HG03066 (cell line): ENCODE measurements around the gene KRTAP12-1.
"Not testable (repeated sequence)": the region's sequence is repeated elsewhere in the genome, so short reads cannot be mapped to it uniquely, and the experiment has no call there.

Source experiments
- ATAC-seq: cut with Tn5 transposase; IDR thresholded peaks from one replicate; pipeline ENCODE4 v1.9.1; 2021; ENCODE audit warnings: low read depth; ENCODE audit not compliant: unreplicated experiment

KRTAP12-1 gene

DNA sequence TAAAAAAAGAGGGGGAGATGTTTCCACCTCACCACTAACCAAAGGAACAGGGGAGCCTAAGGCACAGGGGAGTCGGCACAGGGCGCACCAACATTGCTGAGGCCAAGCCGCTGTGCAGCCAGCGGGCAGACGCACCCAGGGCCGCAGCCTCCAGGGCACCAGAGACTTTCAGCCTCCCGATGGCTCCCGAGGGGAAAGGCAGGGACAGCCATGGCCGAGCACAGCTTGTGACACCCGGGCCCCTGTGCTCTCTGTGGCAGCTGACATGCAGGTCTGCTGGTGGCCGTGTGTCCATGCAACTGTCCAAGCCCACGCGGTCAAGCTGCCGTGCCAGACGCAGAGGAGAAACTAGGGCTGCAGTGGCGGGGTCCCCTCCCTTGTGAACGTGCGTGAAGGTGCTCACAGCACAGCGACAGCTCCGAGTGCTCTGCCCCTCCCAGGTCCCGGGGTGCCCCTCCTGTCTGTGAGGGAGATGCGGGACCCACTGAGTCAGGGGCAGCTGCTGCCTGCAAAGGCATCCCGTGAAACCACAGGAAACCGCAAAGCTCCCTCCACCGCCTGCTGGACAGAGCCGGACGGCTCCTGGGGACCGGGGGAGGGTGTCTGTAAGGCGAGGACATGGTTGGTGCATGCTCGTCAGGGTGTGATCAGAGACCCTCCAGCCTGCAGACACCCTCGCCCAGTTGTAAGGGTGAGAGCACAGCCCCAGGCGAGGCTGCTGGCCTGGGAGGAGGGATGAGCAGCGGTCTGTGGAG, 33.2 kb downstream of the KRTAP12-1 start:
- ATAC-seq = no peak

DNA sequence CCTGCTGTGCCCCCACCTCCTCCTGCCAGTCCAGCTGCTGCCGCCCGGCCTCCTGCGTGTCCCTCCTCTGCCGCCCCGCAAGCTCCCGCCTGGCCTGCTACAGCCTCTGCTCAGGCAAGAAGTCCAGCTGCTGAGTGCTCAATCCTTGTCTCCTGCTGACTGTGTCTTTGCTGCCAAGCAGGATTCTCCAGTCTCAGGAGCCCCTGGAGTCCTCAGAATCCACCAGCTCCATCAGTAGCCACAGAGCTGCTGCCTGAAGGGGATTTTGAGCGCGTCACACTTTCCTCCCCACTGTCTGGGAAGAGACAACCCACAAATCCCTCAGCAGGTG, 34.8 kb downstream of the KRTAP12-1 start:
- ATAC-seq = no peak

DNA sequence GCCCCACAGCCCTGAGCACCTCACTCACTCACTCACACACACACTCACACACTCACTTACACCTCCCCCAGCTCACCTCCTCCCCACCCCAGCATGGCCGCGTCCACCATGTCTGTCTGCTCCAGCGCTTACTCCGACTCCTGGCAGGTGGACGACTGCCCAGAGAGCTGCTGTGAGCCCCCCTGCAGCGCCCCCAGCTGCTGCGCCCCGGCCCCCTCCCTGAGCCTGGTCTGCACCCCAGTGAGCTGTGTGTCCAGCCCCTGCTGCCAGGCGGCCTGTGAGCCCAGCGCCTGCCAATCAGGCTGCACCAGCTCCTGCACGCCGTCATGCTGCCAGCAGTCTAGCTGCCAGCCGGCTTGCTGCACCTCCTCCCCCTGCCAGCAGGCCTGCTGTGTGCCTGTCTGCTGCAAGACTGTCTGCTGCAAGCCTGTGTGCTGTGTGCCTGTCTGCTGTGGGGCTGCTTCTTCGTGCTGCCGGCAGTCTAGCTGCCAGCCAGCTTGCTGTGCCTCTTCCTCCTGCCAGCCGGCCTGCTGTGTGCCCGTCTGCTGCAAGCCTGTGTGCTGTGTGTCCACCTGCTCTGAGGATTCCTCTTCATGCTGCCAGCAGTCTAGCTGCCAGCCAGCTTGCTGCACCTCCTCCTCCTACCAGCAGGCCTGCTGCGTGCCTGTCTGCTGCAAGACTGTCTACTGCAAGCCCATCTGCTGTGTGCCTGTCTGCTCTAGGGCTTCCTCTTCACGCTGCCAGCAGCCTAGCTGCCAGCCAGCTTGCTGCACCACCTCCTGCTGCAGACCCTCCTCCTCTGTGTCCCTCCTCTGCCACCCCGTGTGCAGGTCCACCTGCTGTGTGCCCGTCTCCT, 35.4 kb downstream of the KRTAP12-1 start, which contains the start of gene KRTAP10-11:
TSS of gene KRTAP10-11 (plus strand) at position 49 of the 856 bp plus-strand sequence. CDS start at position 94, 45 bp downstream.
- ATAC-seq = not testable (repeated sequence)

DNA sequence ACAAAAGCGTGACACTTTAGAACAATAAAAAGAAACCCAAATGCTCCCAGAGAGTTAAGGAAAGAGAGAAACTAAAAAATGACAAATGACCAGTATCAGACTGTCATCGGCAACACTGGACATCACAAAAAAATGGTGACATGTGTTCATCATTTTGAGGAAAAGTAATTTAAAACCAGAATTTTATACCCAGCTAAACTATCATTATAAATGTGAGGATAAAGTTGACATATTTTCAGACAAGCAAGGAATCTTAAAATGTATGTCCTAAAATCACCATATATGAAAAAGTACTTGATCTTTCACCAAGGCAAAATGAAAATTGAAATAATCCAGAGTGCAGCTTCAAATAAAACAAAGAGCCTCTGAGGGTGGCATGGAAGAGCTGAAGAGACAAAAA, 37.1 kb downstream of the KRTAP12-1 start:
- no peak for ATAC-seq

DNA sequence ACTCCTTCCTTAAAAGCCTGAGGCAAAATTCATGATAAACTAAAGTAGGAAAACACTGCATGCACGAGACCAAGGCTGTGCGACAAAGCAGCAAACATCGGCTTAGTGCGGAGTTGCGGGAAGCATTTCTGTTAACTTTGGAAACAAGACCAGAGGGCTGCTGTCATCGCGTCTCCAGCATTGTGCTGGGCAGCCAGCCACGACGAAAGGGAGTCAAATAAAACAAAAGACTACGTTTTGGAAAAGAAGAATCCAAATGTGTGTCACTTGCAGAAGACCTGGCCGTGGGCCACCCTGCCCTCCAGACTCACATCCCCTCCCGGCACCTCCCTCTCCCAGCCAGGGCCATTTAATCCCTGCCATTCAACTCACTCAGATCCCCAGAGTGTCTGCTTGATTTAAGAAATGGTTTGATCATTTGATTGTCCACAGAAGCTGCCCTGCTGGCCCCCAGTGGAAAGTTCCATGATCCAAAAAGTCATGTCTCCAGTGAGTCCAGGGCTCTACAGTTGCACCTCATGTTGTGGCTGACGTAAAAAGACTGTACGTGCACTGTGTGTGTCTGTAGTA, 38.1 kb downstream of the KRTAP12-1 start:
- ATAC-seq = no peak

DNA sequence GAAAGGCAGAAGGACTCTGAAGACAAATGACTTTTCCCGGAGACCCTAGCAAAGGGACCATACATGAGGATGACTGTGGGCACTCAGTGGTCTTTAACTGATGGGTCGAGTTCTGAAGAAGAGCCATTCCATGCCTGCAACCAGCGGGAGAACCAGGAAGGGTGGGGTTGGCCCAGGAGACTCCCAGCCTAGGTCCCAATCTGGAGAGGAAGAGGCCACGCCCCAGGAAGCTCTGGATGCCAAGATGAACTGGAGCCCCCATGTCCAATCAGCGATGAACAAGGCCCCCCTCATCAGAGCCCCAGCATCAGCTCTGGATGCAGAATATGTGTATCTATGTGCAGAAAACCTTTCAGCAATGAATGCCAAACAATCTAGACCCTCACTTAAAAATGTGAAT, 41.2 kb downstream of the KRTAP12-1 start:
- ATAC-seq = no peak

DNA sequence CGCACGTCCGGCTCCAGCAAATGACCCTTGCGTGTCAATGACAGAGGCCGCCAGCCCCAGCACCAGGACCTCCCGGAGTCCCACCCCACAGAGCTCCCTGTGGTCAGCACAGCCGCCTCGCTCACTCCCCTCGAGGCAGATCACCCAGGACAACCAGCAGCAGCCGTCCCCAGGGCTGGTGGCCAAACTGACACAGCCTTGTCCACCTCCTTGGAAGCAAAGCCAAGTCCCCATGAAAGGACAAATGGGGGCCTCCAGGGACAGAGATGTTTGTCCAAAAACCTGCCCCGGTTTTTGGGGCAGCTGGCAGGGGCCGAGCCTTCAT, 42.7 kb downstream of the KRTAP12-1 start:
- no peak for ATAC-seq

DNA sequence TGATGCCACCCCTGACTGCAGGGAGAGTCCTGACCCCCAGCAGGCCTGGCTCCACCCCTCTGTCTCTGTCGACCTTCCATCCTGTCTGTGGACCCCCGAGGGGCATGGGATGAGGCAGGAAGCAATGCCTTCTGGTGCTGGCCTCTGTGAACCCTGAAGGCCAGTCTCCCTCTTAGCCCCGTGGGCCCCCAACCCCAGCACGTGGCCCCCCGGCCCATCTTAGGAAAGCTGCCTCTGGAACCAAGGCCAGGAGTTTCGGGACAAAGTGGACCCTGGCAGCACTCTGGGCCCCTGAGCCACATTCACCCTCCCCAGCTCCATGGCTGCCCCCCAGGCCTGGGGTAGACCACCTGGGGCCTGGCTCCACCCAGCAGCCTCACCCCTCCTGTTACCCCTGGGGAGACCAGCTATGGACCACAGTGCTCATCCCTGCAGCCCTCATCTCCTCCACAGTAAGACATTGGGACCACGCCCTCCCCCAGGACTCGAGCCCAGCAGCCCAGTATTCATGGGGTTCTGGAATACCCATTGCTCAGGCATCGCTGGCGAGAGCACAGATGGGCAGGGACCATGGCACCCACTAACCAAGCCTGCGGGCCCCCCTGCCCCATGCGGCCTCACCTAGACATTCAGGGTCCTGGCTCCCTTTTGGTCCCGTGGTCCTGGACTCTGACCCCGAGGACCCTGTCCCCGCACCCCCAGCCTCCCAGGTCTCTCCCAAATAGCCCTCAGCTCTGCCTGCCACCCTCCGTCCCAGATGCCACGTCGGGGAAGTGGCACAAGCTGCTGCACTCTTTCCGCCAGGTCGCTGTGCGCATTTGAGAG, 43.2 kb downstream of the KRTAP12-1 start:
- not testable (repeated sequence) for ATAC-seq

DNA sequence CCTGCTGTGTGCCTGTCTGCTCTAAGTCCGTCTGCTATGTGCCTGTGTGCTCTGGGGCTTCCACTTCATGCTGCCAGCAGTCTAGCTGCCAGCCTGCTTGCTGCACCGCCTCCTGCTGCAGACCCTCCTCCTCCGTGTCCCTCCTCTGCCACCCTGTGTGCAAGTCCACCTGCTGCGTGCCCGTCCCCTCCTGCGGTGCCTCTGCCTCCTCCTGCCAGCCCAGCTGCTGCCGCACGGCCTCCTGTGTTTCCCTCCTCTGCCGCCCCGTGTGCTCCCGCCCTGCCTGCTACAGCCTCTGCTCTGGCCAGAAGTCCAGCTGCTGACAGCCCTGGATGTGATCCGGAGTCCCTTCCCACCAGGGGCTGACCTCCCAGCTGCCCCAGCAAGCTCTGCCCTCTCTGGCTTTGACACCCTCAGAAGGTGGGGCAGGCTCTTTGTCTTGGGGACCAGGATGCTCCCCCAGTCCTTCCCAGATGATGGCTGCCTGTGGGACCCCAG, 44.1 kb downstream of the KRTAP12-1 start:
- ATAC-seq = not testable (repeated sequence)

DNA sequence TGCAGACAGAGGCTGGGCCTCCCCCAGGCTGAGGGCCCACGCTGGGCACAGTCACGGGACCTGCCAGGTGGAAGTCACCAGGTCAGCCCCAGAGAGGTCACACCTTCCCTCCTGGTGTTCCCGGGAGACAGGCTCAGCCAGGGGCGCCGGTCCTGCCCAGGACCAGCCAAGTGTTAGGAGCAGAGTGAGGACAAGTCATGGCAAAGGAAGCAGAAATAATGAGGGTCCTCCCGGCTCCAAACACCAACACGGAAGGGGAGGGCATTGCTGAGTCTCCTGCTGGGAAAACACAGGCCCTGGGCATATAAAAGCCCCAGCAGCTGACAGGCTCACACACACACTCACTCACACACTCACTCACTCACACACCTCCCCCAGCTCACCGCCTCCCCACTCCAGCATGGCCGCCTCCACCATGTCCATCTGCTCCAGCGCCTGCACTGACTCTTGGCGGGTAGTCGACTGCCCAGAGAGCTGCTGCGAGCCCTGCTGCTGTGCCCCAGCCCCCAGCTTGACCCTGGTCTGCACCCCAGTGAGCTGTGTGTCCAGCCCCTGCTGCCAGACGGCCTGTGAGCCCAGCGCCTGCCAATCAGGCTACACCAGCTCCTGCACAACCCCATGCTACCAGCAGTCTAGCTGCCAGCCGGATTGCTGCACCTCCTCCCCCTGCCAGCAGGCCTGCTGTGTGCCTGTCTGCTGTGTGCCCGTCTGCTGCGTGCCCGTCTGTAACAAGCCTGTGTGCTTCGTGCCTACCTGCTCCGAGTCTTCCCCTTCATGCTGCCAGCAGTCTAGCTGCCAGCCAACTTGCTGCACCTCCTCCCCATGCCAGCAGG, 44.7 kb downstream of the KRTAP12-1 start, which contains the start of gene KRTAP10-10:
TSS of gene KRTAP10-10 (plus strand) at position 339 of the 833 bp plus-strand sequence. CDS start at position 401, 62 bp downstream.
- no peak for ATAC-seq

DNA sequence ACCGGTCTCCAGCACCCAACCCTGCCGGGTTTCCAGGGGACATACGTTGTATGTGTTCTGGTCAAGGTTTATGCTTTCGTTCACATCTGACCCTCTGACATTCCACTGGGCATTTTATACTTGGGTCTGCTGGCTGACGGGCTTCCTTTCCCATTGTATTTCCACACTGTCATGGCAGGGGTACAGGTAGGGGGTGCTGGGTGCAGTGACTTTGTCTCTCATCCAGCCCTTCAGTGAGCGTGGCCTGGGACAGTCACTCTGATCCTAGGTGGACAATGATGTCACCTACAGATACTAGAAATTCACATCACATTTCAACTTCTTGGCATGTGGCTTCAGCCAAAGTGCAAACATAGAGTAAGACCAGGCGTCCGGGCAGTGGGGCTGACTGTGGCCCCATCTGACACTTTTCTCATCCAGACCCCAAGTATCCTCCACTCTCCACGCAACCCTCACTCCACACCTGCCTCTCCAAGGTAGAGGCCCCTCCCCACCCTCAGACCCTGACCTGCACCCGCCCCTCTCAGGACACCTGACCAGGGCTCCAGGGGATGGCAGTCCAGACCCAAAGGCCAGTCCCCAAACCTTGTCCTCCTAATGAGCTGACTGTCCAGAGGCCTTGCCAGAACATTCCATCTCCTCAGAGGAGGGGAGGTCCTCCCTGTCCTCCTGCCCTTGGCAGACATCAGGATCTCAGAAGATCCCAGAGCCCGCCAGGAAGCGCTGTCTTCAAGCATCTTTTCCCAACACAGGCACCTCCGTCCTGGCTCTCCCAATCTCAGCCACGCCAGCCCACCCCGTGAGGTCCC, 45.5 kb downstream of the KRTAP12-1 start:
- ATAC-seq = no peak

DNA sequence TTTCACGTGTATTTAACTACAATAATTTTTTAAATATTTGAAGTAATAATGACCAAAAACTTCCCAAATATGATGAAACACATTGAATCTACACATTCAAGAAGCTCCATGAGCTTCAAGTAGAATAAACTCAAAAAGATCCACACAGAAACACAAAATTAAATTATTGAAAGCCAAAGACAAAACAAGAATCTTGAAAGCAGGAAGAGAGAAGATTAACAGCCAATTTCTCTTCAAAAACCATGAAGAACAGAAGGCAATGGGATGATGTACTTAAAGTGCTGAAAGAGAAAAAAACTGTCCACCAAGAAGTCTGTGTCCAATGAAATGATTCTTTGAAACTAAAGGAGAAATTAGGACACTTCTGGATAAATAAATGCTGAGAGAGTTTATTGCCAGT, 49.9 kb downstream of the KRTAP12-1 start:
- no peak for ATAC-seq
